Activated CD8-positive, alpha-beta T cell treated with anti-CD3 and anti-CD28 coated beads for 36 hours (primary cell): ENCODE data around the gene MAP4K4. TPM values are rescaled to one million over a fixed set of nuclear protein-coding genes. Genes with fewer than 3 reads are reported as not detected.
"Not testable (repeated sequence)": the region's sequence is repeated elsewhere in the genome, so short reads cannot be mapped to it uniquely, and the experiment has no call there.

Experiments
- ATAC-seq: fragments of 200-7000 bp; cut with Tn5 transposase; one replicate; pipeline ENCODE4 v1.10.0; 2021; ENCODE audit warnings: mild to moderate bottlenecking, moderate library complexity
- CTCF ChIA-PET: fragments of 350-600 bp; sonication (Branson Sonifier 250); formaldehyde crosslinking; loops from one replicate; lab custom pipeline; 2021; ENCODE audit warnings: antibody characterized with exemption; lab: Charles Lee
- POLR2A ChIA-PET: fragments of 350-600 bp; sonication (Branson Sonifier 250); formaldehyde crosslinking; loops from one replicate; lab custom pipeline; 2021; ENCODE audit warnings: antibody characterized with exemption; lab: Charles Lee
- DNase-seq: peaks from one replicate; pipeline ENCODE4 v3.0.0-alpha.2; 2020
- H3K27ac Mint-ChIP-seq: one replicate; pipeline ENCODE4 v1.8.0; 2021; ENCODE audit warnings: mild to moderate bottlenecking, mixed read lengths
- H3K27me3 Mint-ChIP-seq: one replicate; pipeline ENCODE4 v1.8.0; 2021; ENCODE audit warnings: mixed read lengths
- H3K36me3 Mint-ChIP-seq: one replicate; pipeline ENCODE4 v1.8.0; 2021; ENCODE audit warnings: low read depth, mixed read lengths
- H3K4me1 Mint-ChIP-seq: one replicate; pipeline ENCODE4 v1.8.0; 2021; ENCODE audit warnings: low read depth, mixed read lengths
- H3K4me3 Mint-ChIP-seq: one replicate; pipeline ENCODE4 v1.8.0; 2021; ENCODE audit warnings: mild to moderate bottlenecking, moderate library complexity, mixed read lengths
- H3K9me3 Mint-ChIP-seq: one replicate; pipeline ENCODE4 v1.8.0; 2021; ENCODE audit warnings: mixed read lengths
- intact Hi-C: fragments of 100-400 bp; cut with micrococcal nuclease; formaldehyde crosslinking; loops from one replicate; pipeline ENCODE4 v1.10.0; 2022
- total RNA-seq, 2 experiments: library from RNA; stranded (reverse); gene quantifications; one replicate each; pipeline ENCODE4 v1.2.3, GENCODE V29; 2021
- TF ChIP-seq, protein P1 (sequence below): fragments of 200-600 bp; IDR thresholded peaks from one replicate; pipeline ENCODE4 v1.8.0; 2022; ENCODE audit warnings: antibody characterized with exemption, mild to moderate bottlenecking

MAP4K4 gene
- total RNA-seq, 2 experiments from 2014 or later: 26.3 to 27.3 TPM

- H3K4me1 Mint-ChIP-seq: peaks cover 67% of the 10 kb centered on the region
- peak overlapping the region; percentile 3 for H3K27ac Mint-ChIP-seq
- H3K36me3 Mint-ChIP-seq: peaks cover 5% of the 10 kb centered on the region
- intact Hi-C loops: loop anchor here (5.0 kb wide), 1 partner anchor 38 kb away; no protein-coding TSS in a partner anchor
- TF ChIP-seq, protein P1, sequence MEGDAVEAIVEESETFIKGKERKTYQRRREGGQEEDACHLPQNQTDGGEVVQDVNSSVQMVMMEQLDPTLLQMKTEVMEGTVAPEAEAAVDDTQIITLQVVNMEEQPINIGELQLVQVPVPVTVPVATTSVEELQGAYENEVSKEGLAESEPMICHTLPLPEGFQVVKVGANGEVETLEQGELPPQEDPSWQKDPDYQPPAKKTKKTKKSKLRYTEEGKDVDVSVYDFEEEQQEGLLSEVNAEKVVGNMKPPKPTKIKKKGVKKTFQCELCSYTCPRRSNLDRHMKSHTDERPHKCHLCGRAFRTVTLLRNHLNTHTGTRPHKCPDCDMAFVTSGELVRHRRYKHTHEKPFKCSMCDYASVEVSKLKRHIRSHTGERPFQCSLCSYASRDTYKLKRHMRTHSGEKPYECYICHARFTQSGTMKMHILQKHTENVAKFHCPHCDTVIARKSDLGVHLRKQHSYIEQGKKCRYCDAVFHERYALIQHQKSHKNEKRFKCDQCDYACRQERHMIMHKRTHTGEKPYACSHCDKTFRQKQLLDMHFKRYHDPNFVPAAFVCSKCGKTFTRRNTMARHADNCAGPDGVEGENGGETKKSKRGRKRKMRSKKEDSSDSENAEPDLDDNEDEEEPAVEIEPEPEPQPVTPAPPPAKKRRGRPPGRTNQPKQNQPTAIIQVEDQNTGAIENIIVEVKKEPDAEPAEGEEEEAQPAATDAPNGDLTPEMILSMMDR: no peak
- no peak overlapping the region for H3K4me3 Mint-ChIP-seq
- no peak for ATAC-seq
- no peaks in the 10 kb centered on the region for H3K9me3 Mint-ChIP-seq
- H3K27me3 Mint-ChIP-seq: no peaks in the 10 kb centered on the region
- DNase-seq: no peak
- CTCF ChIA-PET: interaction anchor here (1.0 to 1.4 kb wide), 8 partner anchors 9 to 326 kb away, joined by 3 to 7 read pairs (median 4); no protein-coding TSS in a partner anchor
- POLR2A ChIA-PET: interaction anchor here (0.6 to 1.4 kb wide), 7 partner anchors 8 to 619 kb away, joined by 3 to 4 read pairs (median 3); partner anchors contain the start of gene RNF149
Observed at GRCh38 chr2:101744832-101745231, 47.3 kb downstream of the MAP4K4 start.

- H3K4me1 Mint-ChIP-seq: peaks cover 66% of the 10 kb centered on the region
- CTCF ChIA-PET: interaction anchor here (0.7 to 1.4 kb wide), 10 partner anchors 8 to 327 kb away, joined by 3 to 7 read pairs (median 3); no protein-coding TSS in a partner anchor
- intact Hi-C loops: no loop called here
- DNase-seq: no peak
- H3K9me3 Mint-ChIP-seq: no peaks in the 10 kb centered on the region
- peaks cover 5% of the 10 kb centered on the region for H3K36me3 Mint-ChIP-seq
- H3K4me3 Mint-ChIP-seq: no peak overlapping the region
- no peaks in the 10 kb centered on the region for H3K27me3 Mint-ChIP-seq
- POLR2A ChIA-PET: interaction anchor here (0.8 to 1.4 kb wide), 7 partner anchors 9 to 437 kb away, joined by 3 to 4 read pairs (median 3); partner anchors contain the start of gene RNF149
- TF ChIP-seq, protein P1: no peak
- peak overlapping the region; percentile 11 for H3K27ac Mint-ChIP-seq
- peak; percentile 34 for ATAC-seq
Observed at GRCh38 chr2:101745711-101746694, 48.5 kb downstream of the MAP4K4 start.

- Mint-ChIP-seq H3K36me3 (peaks cover 5% of the 10 kb centered on the region), H3K4me1 (peaks cover 70% of the 10 kb centered on the region), H3K27me3 (no peaks in the 10 kb centered on the region), H3K4me3 (no peak overlapping the region), H3K9me3 (no peaks in the 10 kb centered on the region), H3K27ac (no peak overlapping the region)
- intact Hi-C loops: no loop called here
- DNase-seq (no peak), ATAC-seq (no peak)
- ChIA-PET POLR2A (no interaction called here), CTCF (interaction anchor here (1.0 to 1.3 kb wide), 2 partner anchors 11 to 407 kb away, joined by 3 to 4 read pairs; no protein-coding TSS in a partner anchor)
- TF ChIP-seq, protein P1: no peak
Observed at GRCh38 chr2:101748000-101748399, 50.5 kb downstream of the MAP4K4 start.

- POLR2A ChIA-PET, DNase-seq, H3K36me3 Mint-ChIP-seq, H3K27ac Mint-ChIP-seq, H3K4me3 Mint-ChIP-seq, intact Hi-C loops, H3K27me3 Mint-ChIP-seq, ATAC-seq, H3K9me3 Mint-ChIP-seq: not testable (repeated sequence)
- peaks cover 70% of the 10 kb centered on the region for H3K4me1 Mint-ChIP-seq
- CTCF ChIA-PET: interaction anchor here (1.0 to 1.3 kb wide), 2 partner anchors 12 to 407 kb away, joined by 3 to 4 read pairs; no protein-coding TSS in a partner anchor
Observed at GRCh38 chr2:101748462-101748861, 51.0 kb downstream of the MAP4K4 start.

DNA sequence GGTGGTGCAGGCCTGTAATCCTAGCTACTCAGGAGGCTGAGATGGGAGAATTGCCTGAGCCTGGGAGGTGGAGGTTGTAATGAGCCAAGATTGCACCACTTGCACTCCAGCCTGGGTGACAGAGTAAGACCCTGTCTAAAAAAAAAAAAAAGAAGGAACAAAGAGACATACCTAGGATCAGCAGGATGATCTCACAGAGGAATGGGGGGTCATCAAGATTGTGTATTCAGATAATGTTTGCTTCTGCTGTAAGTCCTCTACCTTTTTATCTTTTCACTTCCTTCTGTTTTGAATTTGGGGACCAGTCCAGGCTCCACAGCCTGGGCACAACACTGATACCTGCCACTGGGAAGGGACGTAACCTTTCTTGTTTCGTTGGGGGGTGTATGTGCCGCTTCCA, 53.2 kb downstream of the MAP4K4 start:
- Mint-ChIP-seq H3K27me3 (no peaks in the 10 kb centered on the region), H3K27ac (no peak overlapping the region), H3K9me3 (no peaks in the 10 kb centered on the region), H3K4me3 (no peak overlapping the region), H3K4me1 (peaks cover 71% of the 10 kb centered on the region), H3K36me3 (peaks cover 3% of the 10 kb centered on the region)
- no peak for ATAC-seq
- TF ChIP-seq, protein P1: no peak
- no peak for DNase-seq
- CTCF ChIA-PET: interaction anchor here (0.7 kb wide), 1 partner anchor 8 kb away, joined by 3 read pairs; no protein-coding TSS in a partner anchor
- POLR2A ChIA-PET: interaction anchor here (1.0 kb wide), 1 partner anchor 15 kb away, joined by 3 read pairs; no protein-coding TSS in a partner anchor
- intact Hi-C loops: loop anchor here (5.0 kb wide), 1 partner anchor 77 kb away; no protein-coding TSS in a partner anchor
